H1 (cell line): ENCODE results near the gene IL21R. TPM values are rescaled to one million over a fixed set of nuclear protein-coding genes. Genes with fewer than 3 reads are reported as not detected.

Experiments
- polyA plus RNA-seq, 7 experiments: library from polyadenylated mRNA; depleted of rRNA in 3 of 7; stranded (reverse) in 5 of 7; unstranded in 2 of 7; fragments of >200 nt in 5 of 7; fragments of 200-250 nt in 2 of 7; gene quantifications; 1 replicate in 5 of 7; 2 replicates in 1 of 7; 4 replicates in 1 of 7; pipeline versions ENCODE4 v1.2.1 to v1.2.3, GENCODE V29; 2011 to 2013; ENCODE audit warnings: missing spikeins in 2 of 7, mixed read lengths in 2 of 7
- total RNA-seq: library from RNA; stranded (reverse); fragmentation: NEBNext Ultra II Directional; extraction: Animal tissue kit (Norgen Biotek cat#: 25700); gene quantifications from 2 replicates; pipeline ENCODE4 v1.2.1, GENCODE V29; 2021
- TF ChIP-seq, protein P1 (sequence below): fragments of 300-600 bp; sonication (generic); IDR thresholded peaks from 2 replicates; pipeline ENCODE4 v1.7.1; 2012; ENCODE audit warnings: low read length, moderate library complexity, mild to moderate bottlenecking, inconsistent platforms; ENCODE audit not compliant: insufficient replicate concordance

Gene IL21R
- total and polyA plus RNA-seq, 2 of the 8 experiments (the other 6 are each of a cell fraction or from before 2014, with no cell fraction given): 0.34 to 0.70 TPM

DNA sequence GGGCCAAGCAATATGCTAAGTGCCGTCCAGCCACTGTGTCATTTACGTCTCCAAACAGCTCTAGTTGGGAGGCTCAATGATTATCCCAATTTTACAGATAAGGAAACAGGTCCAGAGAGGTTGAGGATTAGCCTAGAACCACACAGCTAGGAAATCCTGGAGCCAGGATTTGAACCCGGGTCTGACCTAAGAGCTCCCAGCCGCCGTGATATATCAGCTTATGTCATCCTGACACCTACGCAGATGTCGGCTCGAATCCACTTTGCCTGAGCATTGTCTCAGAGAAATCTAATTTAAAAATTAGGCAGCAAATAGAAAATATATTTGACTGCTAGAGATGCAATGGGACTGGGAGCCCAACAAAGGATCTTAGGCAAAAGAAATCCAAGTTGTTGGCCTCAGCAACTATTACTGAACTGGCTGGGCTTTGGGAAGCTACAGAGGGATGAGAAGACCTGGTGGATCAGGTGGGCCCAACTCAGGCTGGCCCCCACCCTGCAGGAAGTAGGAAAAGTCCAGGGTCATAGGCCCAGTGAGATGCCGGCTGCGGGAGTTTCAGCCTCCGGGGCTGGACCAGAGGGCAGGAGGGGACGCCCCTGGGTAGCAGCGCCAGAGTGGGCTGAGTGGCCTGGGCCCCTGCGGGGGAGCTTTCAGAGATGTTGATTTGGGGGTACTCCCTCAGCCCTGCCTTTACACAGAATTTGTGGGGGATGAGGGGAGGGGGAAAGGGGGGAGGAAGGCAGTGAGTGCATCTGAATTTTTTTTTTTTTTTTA lies 35.1 kb upstream of the IL21R start (continued):
- TF ChIP-seq, protein P1, sequence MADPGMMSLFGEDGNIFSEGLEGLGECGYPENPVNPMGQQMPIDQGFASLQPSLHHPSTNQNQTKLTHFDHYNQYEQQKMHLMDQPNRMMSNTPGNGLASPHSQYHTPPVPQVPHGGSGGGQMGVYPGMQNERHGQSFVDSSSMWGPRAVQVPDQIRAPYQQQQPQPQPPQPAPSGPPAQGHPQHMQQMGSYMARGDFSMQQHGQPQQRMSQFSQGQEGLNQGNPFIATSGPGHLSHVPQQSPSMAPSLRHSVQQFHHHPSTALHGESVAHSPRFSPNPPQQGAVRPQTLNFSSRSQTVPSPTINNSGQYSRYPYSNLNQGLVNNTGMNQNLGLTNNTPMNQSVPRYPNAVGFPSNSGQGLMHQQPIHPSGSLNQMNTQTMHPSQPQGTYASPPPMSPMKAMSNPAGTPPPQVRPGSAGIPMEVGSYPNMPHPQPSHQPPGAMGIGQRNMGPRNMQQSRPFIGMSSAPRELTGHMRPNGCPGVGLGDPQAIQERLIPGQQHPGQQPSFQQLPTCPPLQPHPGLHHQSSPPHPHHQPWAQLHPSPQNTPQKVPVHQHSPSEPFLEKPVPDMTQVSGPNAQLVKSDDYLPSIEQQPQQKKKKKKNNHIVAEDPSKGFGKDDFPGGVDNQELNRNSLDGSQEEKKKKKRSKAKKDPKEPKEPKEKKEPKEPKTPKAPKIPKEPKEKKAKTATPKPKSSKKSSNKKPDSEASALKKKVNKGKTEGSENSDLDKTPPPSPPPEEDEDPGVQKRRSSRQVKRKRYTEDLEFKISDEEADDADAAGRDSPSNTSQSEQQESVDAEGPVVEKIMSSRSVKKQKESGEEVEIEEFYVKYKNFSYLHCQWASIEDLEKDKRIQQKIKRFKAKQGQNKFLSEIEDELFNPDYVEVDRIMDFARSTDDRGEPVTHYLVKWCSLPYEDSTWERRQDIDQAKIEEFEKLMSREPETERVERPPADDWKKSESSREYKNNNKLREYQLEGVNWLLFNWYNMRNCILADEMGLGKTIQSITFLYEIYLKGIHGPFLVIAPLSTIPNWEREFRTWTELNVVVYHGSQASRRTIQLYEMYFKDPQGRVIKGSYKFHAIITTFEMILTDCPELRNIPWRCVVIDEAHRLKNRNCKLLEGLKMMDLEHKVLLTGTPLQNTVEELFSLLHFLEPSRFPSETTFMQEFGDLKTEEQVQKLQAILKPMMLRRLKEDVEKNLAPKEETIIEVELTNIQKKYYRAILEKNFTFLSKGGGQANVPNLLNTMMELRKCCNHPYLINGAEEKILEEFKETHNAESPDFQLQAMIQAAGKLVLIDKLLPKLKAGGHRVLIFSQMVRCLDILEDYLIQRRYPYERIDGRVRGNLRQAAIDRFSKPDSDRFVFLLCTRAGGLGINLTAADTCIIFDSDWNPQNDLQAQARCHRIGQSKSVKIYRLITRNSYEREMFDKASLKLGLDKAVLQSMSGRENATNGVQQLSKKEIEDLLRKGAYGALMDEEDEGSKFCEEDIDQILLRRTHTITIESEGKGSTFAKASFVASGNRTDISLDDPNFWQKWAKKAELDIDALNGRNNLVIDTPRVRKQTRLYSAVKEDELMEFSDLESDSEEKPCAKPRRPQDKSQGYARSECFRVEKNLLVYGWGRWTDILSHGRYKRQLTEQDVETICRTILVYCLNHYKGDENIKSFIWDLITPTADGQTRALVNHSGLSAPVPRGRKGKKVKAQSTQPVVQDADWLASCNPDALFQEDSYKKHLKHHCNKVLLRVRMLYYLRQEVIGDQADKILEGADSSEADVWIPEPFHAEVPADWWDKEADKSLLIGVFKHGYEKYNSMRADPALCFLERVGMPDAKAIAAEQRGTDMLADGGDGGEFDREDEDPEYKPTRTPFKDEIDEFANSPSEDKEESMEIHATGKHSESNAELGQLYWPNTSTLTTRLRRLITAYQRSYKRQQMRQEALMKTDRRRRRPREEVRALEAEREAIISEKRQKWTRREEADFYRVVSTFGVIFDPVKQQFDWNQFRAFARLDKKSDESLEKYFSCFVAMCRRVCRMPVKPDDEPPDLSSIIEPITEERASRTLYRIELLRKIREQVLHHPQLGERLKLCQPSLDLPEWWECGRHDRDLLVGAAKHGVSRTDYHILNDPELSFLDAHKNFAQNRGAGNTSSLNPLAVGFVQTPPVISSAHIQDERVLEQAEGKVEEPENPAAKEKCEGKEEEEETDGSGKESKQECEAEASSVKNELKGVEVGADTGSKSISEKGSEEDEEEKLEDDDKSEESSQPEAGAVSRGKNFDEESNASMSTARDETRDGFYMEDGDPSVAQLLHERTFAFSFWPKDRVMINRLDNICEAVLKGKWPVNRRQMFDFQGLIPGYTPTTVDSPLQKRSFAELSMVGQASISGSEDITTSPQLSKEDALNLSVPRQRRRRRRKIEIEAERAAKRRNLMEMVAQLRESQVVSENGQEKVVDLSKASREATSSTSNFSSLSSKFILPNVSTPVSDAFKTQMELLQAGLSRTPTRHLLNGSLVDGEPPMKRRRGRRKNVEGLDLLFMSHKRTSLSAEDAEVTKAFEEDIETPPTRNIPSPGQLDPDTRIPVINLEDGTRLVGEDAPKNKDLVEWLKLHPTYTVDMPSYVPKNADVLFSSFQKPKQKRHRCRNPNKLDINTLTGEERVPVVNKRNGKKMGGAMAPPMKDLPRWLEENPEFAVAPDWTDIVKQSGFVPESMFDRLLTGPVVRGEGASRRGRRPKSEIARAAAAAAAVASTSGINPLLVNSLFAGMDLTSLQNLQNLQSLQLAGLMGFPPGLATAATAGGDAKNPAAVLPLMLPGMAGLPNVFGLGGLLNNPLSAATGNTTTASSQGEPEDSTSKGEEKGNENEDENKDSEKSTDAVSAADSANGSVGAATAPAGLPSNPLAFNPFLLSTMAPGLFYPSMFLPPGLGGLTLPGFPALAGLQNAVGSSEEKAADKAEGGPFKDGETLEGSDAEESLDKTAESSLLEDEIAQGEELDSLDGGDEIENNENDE: no peak
- TF ChIP-seq, all 59 proteins: peak for 0
